ENCODE results near the gene MAPK4.

Gene MAPK4

GRCh38 chr18:50623694-50624352 lies 63.9 kb downstream of the MAPK4 start:
- DNase-seq (ENCODE audit: low read depth), result no peak

DNA sequence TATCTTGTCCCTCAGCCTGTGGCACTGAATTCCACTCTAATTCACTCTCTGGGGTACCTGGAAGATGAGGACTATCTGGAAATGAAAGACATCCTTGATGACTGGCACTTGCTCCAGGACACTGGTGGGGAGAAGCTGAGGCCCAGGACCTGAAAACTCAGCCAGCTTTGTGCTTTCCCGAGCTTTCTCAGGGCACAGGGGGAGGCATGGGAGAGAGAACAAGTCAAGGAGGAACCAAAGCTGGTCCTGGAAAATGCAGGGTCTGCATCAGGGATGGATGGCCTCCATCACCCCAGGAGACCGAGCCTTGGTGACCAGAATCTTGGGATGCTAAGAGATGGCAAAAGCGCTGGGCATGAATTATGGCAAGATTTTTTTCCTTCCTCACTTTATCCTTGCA lies 65.1 kb downstream of the MAPK4 start:
- DNase-seq (ENCODE audit: low read depth), result no peak

GRCh38 chr18:50626317-50626716 lies 66.4 kb downstream of the MAPK4 start:
- DNase-seq (ENCODE audit: low read depth), result no peak

- no peak for DNase-seq (ENCODE audit: low read depth)
Observed at GRCh38 chr18:50627594-50628532, 68.0 kb downstream of the MAPK4 start.

- DNase-seq (ENCODE audit: low read depth), result no peak
Observed at GRCh38 chr18:50628533-50628905, 68.6 kb downstream of the MAPK4 start.

DNA sequence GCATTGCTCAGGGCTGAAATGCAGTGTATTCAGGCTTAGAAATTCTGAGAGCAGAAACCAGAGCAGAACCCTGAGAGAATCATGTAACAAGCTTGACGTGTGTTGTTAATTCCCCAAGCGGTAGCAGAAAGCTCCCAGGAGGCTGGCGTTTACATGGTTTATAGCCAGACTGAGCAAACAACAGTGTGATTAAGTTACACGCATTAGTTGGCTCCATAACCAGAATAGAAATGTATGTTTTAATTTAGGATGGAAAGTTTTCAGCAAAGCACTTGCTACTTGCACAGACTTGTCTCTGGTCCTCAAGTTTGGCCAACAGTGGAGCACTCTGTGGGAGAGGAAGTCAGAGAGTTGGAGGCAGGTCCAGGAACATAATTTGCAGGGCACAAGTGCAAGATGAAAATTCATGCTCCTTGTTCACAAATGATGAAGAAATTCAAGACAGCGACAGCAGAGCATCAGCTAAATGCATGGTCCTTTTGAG lies 69.3 kb downstream of the MAPK4 start:
- DNase-seq (ENCODE audit: low read depth), result peak; percentile 3

GRCh38 chr18:50630895-50631294 lies 71.0 kb downstream of the MAPK4 start:
- DNase-seq (ENCODE audit: low read depth), result no peak

- no peak for DNase-seq (ENCODE audit: low read depth)
Observed at GRCh38 chr18:50632895-50633515, 73.1 kb downstream of the MAPK4 start.

DNA sequence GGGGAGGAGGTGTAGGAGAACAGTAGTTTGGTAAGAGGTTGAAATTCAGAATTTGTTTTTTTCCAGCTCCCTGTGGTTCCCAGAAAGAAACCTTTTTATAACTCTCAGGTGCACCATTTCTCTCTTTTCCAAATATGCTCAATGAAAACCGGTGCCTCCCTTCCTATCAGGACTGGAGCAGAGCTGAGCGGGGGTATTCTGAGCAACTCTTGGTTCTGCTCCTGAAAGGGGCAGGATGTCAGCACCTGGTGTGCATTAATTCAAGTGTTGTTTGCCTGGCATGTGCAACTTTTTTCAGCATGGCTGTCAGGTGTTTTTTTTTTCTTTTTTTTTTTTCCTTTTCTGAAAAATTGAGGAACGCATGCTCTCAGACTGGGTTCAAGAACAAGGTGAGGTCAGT lies 74.1 kb downstream of the MAPK4 start:
- DNase-seq (ENCODE audit: low read depth), result no peak

GRCh38 chr18:50636366-50637057 lies 76.6 kb downstream of the MAPK4 start:
- no peak for DNase-seq (ENCODE audit: low read depth)

DNA sequence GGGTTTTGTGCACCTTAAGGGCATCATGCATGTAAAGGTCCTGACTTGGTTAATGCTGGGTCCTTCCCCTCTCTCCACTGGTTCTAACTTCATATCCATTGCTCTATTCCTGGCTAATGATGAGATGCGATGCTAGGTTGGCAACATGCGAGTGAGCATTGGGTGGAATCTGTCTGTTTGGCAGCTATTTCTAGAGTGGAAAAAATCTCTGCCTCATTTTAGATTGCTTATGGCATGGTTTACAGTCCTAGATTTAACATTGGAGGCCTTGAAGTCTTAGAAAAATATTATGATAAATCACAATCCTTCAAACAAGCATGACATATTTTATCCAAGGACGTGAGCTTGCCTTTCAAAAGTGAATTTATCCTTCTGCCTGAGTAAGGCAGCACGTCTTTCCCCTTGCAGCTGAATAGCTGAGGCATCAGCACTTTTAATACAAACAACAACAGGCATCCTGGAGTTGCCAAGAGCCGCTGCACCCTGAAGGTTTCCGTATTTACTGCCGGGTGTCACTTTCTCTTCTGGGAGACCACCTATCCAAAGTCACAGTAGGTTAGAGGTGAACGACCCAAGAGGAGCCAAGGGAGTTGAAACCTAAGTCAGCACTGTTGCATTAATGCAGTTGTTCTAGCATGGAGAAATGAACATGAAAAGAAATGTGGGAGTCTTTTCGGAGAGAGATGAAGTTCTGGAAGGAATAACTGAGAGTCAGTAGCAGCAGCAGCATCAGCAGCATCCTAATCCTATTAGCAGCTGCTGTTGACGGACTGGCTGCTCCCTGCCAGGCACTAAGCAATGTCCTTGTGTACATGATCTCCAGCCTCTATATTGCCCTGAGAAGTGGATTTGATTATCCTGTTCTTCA lies 78.4 kb downstream of the MAPK4 start:
- no peak for DNase-seq (ENCODE audit: low read depth)

DNA sequence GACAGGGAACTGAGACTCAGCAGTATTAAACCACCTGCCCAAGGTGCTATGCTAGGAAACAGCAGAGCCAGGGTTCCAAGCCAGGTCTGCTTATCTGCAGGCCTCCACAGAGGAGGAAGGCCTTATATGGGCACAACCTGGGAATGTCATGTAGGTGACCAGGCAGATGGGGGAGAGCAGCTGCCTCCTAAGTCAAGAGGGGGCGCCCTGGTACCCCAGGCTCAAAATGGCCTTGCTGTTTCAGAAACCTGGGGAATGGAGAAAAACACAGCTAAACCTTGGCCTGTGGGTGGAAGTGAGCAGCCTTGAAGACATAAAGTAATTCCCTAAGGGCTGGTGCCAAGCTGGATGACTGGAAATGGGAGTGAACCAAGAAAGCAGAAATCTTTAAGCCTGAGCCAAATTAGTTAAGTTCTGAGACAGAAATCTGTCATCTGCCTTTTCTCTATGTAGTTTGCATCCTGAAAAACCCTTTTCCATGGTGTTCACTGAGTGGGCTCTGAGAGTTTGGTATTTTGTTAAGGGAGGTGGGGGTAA lies 79.1 kb downstream of the MAPK4 start:
- DNase-seq (ENCODE audit: low read depth), result no peak

GRCh38 chr18:50639711-50640110 lies 79.8 kb downstream of the MAPK4 start:
- DNase-seq (ENCODE audit: low read depth), result no peak

- DNase-seq (ENCODE audit: low read depth), result no peak
Observed at GRCh38 chr18:50642439-50642838, 82.6 kb downstream of the MAPK4 start.

DNA sequence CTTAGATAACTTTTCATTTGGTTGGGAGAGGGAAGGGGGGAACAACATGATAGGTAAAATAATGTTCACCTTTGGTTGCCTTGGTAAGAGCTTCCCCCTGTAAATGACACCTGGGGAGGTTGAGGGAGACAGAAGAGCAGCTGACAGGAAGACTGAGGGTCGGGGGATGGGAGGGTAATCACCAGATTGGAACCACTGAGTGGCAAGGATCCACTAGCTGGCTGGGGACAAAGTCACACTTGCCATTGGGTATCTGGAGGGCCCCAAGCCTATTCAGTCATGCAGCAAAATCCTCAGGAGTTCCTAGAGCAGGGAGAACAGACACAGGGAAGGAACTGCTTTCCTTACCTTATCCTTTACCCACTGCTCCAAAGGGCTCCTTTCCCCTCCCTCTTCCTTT lies 84.3 kb downstream of the MAPK4 start:
- DNase-seq (ENCODE audit: low read depth), result no peak

- peak; percentile 28 for DNase-seq (ENCODE audit: low read depth)
Observed at GRCh38 chr18:50644807-50645206, 84.9 kb downstream of the MAPK4 start.

DNA sequence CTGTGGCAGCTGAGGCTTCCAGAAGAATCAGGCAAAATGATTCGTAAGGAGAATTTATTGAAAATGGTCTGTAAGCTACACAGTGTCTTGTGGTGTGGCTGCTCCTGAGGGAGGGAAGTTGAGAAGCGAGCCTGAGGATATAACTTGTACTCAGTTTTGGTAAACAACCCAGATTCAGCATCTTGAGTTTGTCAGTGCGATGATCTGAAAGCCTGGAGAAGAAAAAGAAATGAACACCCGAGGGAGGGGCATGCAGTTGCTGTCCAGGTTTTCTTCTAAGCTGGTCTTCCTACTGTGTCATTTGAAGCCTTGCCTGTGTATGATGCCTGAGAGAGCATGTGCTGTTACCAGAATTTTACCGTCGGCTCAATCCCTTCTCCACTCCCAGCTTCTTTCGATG lies 87.3 kb downstream of the MAPK4 start:
- DNase-seq (ENCODE audit: low read depth), result no peak

- DNase-seq (ENCODE audit: low read depth), result no peak
Observed at GRCh38 chr18:50647792-50648191, 87.9 kb downstream of the MAPK4 start.

GRCh38 chr18:50649821-50650220 lies 89.9 kb downstream of the MAPK4 start:
- DNase-seq (ENCODE audit: low read depth), result peak; percentile 73

- DNase-seq (ENCODE audit: low read depth), result no peak
Observed at GRCh38 chr18:50651334-50651733, 91.4 kb downstream of the MAPK4 start.
